ENCODE measurements around the gene FOSL2.

The FOSL2 gene

GRCh38 chr2:28397043-28397381 lies 4.4 kb downstream of the FOSL2 start:
- no peak for DNase-seq

- no peak for DNase-seq
Measured at GRCh38 chr2:28398101-28398834, 5.6 kb downstream of the FOSL2 start.

DNA sequence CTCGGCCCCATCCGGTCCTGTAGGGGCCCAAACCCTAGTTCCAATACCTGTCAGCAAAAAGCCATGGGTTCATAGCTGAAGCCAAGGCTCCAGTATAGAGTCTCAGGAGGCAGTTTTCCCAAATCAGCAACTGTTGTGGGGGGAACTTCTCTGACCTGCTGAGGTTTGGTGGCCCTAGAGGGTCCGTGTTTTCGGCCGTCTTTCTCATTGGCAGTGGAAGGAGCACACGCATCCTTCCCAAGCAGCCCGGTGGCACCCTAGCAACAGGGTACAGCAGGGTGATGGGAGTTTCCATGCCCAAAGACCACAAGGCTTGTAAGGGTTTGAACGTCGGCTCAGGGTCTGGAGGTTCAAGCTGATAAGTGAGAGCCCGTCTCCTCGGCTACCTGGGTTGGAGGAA lies 6.6 kb downstream of the FOSL2 start:
- no peak for DNase-seq

DNA sequence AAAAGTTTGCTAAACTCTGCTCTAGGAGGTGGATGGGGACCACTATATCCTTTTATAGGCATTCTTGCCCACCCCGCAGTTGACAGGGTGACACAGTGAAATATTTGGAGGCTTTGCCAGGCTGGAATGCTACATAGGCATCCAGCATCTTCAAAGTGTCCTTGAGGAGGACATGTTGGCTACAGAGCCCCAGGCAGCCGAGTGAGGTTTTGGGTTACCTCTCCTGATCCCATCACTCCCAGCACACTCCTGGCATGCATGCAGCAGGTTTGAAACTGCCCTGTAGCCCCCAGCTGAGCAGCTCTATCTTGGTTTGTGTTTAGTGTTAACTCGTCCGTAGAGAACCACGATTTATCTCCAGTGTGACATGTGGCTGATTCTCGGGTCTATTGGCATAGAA lies 7.3 kb downstream of the FOSL2 start:
- DNase-seq, result no peak

DNA sequence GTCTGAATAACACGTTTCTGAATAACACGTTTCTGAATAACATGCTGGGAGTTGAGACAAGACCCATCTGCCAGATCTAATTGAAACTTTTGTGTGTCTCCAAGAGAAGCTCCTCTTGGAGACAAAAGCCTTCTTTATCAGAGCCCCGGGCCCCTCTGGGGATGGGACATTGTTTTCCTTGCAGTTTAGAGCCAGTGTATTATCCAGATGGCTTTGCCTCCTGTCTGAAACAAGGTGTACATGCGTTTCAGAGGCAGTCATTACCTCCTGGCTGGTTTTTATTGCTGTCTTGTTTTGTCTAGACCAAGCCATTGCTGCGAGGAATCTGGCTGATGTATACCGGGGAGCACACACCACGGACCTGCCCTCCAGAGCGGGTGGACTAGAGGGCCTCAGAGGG lies 7.8 kb downstream of the FOSL2 start:
- no peak for DNase-seq

DNA sequence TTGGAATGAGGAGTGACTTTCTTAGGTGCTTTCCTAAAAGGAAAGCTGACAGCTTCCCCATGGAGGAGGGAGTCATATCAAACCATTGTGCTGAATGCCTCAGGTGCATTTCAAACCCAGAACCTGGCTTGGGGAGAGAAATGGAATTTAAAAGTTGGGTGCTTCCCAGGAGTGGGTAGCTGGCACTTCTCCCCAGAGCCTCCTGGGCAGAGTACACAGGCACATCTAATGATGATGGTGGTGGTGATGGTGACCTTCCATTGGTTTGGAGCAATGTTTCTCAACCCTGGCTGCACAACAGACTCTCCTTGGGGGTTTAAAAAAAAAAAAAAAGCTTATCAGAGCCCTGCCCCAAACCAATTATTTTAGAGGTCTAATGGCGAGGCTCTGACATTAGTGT lies 8.3 kb downstream of the FOSL2 start:
- no peak for DNase-seq

- DNase-seq, result no peak
Measured at GRCh38 chr2:28401411-28401810, 8.8 kb downstream of the FOSL2 start.

GRCh38 chr2:28401948-28402550 lies 9.4 kb downstream of the FOSL2 start:
- no peak for DNase-seq

DNA sequence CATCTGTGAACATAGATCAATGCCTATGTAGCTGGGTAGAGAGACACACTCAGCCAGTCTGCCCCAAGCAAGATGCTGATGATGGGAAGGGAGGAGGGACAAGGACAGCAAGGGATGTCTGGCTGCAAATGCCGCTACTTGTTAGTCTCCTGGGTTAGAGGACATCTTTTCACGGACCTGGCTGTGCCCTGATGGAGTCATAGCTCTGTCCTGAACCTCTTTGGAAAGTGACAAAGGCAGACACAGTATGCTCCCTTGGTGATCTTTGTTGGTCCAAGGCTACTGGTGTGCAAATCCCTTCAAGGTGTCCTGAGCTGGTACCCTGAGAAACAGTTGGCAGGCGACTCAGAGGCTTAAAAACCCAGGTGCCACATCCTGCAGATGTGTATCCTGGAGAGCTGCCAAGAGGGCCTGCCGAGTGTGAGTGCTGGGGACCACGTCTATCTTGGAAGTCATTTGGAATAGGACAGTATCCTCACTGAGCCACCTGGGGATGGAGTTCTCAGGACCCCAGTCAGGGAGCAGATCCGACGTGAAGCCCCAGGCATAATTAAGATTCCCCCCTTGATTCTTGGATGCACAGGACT lies 10.8 kb downstream of the FOSL2 start:
- no peak for DNase-seq

GRCh38 chr2:28404086-28404485 lies 11.4 kb downstream of the FOSL2 start:
- DNase-seq, result no peak

GRCh38 chr2:28405537-28405936 lies 12.9 kb downstream of the FOSL2 start:
- no peak for DNase-seq

DNA sequence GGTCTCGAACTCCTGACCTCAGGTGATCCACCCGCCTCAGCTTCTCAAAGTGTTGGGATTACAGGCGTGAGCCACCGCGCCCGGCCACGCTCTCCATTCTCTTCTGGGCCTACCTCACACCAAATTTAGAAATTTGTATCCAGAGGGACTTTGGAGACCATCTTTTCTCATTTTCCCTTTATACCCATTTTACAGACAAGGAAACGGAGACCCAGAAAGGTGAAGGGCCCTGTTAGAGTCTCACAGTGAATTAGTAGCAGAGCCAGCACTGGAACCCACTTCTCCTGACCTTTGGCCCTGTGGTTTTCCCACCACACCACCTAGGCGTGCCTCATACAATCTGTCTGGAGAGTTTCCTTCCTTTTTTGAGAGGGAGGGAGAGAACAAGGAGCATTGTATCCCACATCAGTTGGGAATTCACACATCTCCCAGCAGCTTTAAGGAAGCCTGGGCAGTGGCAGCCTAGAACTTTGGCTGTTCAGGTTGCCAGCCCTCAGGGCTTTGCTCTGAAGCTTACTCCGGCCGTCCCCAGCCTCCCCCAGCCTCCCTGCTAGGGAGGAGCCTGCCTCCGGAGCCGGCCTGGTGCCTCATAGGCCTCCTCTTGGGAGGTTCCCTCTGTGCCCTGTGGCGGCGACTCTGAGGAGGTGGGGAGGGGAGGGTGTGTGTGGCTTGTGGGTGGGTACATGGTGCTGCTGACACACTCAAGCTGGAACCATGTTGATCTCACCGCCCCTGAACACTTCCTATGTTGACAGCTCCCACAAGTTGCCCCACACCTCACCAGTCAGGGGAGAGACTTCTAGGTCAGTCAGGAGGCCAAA lies 13.8 kb downstream of the FOSL2 start:
- peak; percentile 49 for DNase-seq

DNA sequence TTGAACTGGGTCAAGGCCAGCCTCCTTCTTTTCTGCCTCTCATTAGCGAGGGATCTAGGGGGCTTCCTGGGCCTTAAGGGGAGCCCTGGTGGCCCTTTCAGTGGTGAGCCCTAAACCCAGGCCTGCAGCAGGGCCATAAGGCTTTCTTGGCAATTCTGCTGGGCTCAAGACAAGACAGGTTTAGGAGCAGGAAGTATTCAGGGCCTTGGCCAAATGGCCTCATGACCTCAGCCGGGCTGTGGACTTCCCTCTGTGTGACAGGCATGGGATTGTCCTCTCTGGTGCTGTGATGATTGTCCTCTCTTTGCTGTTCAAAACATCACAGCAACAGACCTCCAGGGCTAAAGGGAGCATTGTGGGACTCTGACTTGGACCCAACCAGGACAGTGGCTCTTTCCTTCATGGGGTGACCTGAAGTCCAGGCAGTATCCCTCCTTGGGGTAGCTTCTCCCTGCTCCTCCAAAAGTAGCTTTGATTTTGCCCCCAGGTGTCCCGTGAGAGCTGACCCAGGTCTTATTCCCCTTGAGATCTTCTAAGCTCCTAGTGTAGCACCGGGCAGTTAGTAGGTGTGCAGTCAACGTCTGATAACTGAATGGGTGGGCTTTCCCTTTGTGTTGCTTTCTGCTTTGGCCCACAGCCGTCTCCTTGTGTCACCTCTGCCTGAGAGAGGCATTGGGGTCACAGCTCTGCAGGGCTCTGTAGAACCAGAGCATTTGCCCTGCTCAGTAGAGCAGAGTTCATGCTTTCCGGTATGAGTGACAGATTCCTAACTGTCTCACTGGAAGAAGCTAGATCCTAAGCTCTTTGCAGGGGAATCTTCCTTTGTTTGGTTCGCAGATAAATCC lies 14.7 kb downstream of the FOSL2 start:
- DNase-seq, result no peak

DNA sequence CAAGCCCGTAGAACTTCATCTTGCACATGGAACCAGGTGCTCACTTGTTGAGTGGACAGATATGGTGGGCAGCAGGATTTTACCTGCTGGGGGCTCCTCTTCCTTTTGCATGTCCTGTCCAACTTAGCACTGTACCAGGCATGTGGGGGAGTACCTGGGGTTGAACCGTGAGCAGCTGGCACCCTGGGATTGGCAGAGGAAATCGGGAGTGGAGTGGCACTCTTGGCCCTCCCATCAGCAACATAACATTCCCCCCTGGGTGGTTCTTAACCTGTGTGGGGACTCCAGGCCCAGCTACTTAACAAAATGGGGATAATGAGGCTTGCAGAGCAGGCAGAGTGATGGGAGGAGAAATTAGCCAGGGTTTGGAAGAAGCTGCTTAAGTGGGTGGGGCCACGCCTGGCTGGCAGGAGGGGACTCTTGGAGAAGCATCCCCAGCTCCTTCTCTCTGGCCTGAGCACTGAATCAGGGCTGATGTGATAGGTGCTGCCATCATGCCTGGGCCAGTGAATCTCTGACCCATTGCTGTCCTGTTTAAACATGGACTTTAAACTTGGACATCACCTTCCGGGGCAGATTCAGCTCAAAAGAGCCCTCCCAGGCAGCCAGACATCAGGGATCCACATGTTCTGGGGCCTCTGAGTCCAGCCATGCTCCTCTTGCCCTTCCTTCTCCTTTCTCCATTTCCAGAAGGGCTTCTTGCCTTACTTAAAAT lies 15.5 kb downstream of the FOSL2 start:
- DNase-seq, result no peak

GRCh38 chr2:28408764-28409599 lies 16.3 kb downstream of the FOSL2 start:
- no peak for DNase-seq

GRCh38 chr2:28411166-28411755 lies 18.6 kb downstream of the FOSL2 start:
- DNase-seq, result no peak

DNA sequence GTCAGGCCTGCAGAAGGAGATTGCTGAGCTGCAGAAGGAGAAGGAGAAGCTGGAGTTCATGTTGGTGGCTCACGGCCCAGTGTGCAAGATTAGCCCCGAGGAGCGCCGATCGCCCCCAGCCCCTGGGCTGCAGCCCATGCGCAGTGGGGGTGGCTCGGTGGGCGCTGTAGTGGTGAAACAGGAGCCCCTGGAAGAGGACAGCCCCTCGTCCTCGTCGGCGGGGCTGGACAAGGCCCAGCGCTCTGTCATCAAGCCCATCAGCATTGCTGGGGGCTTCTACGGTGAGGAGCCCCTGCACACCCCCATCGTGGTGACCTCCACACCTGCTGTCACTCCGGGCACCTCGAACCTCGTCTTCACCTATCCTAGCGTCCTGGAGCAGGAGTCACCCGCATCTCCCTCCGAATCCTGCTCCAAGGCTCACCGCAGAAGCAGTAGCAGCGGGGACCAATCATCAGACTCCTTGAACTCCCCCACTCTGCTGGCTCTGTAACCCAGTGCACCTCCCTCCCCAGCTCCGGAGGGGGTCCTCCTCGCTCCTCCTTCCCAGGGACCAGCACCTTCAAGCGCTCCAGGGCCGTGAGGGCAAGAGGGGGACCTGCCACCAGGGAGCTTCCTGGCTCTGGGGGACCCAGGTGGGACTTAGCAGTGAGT lies 19.4 kb downstream of the FOSL2 start:
- no peak for DNase-seq

GRCh38 chr2:28412625-28413151 lies 20.0 kb downstream of the FOSL2 start:
- DNase-seq, result no peak

DNA sequence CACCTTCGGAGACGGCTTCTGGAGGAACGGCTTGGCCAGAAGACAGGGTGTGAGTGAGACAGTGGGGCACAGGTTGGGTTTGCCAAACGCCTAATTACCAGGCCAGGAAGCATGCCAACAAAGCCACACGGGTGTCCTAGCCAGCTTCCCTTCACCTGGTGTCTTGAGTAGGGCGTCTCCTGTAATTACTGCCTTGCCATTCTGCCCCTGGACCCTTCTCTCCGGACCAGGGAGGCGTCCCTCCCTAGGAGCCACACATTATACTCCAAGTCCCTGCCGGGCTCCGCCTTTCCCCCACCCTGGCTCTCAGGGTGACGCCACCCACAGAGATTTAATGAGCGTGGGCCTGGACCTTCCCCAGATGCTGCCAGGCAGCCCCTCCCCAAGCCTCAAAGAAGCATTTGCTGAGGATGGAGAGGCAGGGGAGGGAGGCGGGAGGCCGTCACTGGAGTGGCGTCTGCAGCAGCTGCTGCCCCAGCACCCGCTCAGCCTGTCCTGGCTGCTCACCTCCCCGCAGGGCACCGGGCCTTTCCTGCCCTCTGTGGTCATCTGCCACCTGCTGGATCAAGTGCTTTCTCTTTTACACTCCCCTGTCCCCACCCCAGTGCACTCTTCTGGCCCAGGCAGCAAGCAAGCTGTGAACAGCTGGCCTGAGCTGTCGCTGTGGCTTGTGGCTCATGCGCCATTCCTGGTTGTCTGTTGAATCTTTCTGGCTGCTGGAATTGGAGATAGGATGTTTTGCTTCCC lies 20.7 kb downstream of the FOSL2 start:
- DNase-seq, result peak; percentile 64
